SK-N-SH (cell line): Measurements from ENCODE around the gene PIGC. TPM values are rescaled to one million over a fixed set of nuclear protein-coding genes. Genes with fewer than 3 reads are reported as not detected.

Experiments used
- CTCF ChIA-PET: fragments of 300-600, 350-600 bp; formaldehyde crosslinking; extraction: SDS; loops from one replicate; lab custom pipeline; 2021; lab: Yijun Ruan, JAX
- POLR2A ChIA-PET: fragments of 350-600 bp; sonication (Branson Sonifier 250); formaldehyde crosslinking; extraction: SDS; loops from one replicate; lab custom pipeline; 2020; ENCODE audit warnings: antibody characterized with exemption, inconsistent platforms; lab: Yijun Ruan, JAX
- DNase-seq: peaks from one replicate; pipeline ENCODE4 v3.0.0; 2012
- H2AFZ ChIP-seq: fragments of 200-600 bp; sonication (generic); 2 replicates; pipeline ENCODE4 v1.8.1; 2016; ENCODE audit warnings: antibody characterized with exemption, mild to moderate bottlenecking, low read depth
- H3F3A ChIP-seq: fragments of 200-600 bp; sonication (generic); replicated peaks from 2 replicates; pipeline ENCODE3; 2016; ENCODE audit warnings: antibody characterized with exemption, mild to moderate bottlenecking; ENCODE audit not compliant: insufficient read depth
- H3K27ac ChIP-seq, 2 experiments: fragments of 200-500 bp in 1 of 2; fragments of 200-600 bp in 1 of 2; sonication (Bioruptor generic) in 1 of 2; sonication (generic), shearing (Covaris generic) in 1 of 2; 2 replicates each; pipeline versions ENCODE4 v1.5.1 to v1.6.1; 2014 to 2016; ENCODE audit warnings: low read depth in 2 of 2, inconsistent platforms in 1 of 2, low read length in 1 of 2, mild to moderate bottlenecking in 1 of 2, mixed read lengths in 1 of 2
- H3K27me3 ChIP-seq: fragments of 200-600 bp; sonication (generic), shearing (Covaris generic); 2 replicates; pipeline ENCODE4 v1.6.1; 2016; ENCODE audit warnings: mixed run types; ENCODE audit not compliant: insufficient read depth
- H3K36me3 ChIP-seq, 2 experiments: fragments of 200-500 bp in 1 of 2; fragments of 200-600 bp in 1 of 2; sonication (Bioruptor generic) in 1 of 2; sonication (generic) in 1 of 2; replicated peaks in 1 of 2; 2 replicates each; pipeline versions ENCODE3 to v1.5.1; 2014 to 2016; ENCODE audit warnings: low read length in 1 of 2, mild to moderate bottlenecking in 1 of 2; ENCODE audit not compliant: insufficient read depth in 2 of 2, control insufficient read depth in 1 of 2
- H3K4me1 ChIP-seq, 2 experiments: fragments of 200-500 bp in 1 of 2; fragments of 200-600 bp in 1 of 2; sonication (Bioruptor generic) in 1 of 2; sonication (generic), shearing (Covaris generic) in 1 of 2; 2 replicates each; pipeline versions ENCODE4 v1.5.1 to v1.6.1; 2014 to 2016; ENCODE audit warnings: low read depth in 1 of 2, low read length in 1 of 2, mixed run types in 1 of 2; ENCODE audit not compliant: insufficient read depth in 2 of 2, control insufficient read depth in 1 of 2
- H3K4me2 ChIP-seq: fragments of 200-600 bp; sonication (generic), shearing (Covaris generic); 2 replicates; pipeline ENCODE4 v1.6.1; 2017; ENCODE audit warnings: mixed run types
- H3K4me3 ChIP-seq, 2 experiments: fragments of 200-500 bp in 1 of 2; fragments of 200-600 bp in 1 of 2; sonication (Bioruptor generic) in 1 of 2; sonication (generic), shearing (Covaris generic) in 1 of 2; 2 replicates each; pipeline versions ENCODE4 v1.5.1 to v1.8.1; 2014 to 2016; ENCODE audit warnings: low read depth in 2 of 2, inconsistent platforms in 1 of 2, low read length in 1 of 2, mild to moderate bottlenecking in 1 of 2, mixed read lengths in 1 of 2, moderate library complexity in 1 of 2
- H3K79me2 ChIP-seq: fragments of 200-600 bp; sonication (generic); 2 replicates; pipeline ENCODE4 v1.8.1; 2017; ENCODE audit warnings: mild to moderate bottlenecking; ENCODE audit not compliant: insufficient read depth
- H3K9ac ChIP-seq: fragments of 200-600 bp; sonication (generic); 2 replicates; pipeline ENCODE4 v1.6.1; 2017; ENCODE audit warnings: mixed run types
- H3K9me2 ChIP-seq: fragments of 200-600 bp; sonication (generic); 2 replicates; pipeline ENCODE4 v1.6.1; 2017; ENCODE audit warnings: mixed run types
- H3K9me3 ChIP-seq: fragments of 200-600 bp; sonication (generic); 2 replicates; pipeline ENCODE4 v1.6.1; 2017; ENCODE audit warnings: mixed run types, mild to moderate bottlenecking, moderate library complexity
- H4K20me1 ChIP-seq: fragments of 200-600 bp; sonication (generic); 2 replicates; pipeline ENCODE4 v1.6.1; 2017; ENCODE audit warnings: mild to moderate bottlenecking, mixed run types; ENCODE audit not compliant: insufficient read depth
- FOXM1 ChIP-seq: IDR thresholded peaks from 2 replicates; pipeline ENCODE4 v1.4.0; 2012; ENCODE audit warnings: low read depth, mild to moderate bottlenecking
- IRF3 ChIP-seq: fragments of 150-350 bp; IDR thresholded peaks from 2 replicates; pipeline ENCODE4 v1.6.1; 2016; ENCODE audit warnings: mild to moderate bottlenecking, low read depth, low read length
- MEF2A ChIP-seq: IDR thresholded peaks from 2 replicates; pipeline ENCODE4 v1.4.0; 2012; ENCODE audit warnings: low read depth, borderline replicate concordance
- MXI1 ChIP-seq: IDR thresholded peaks from 2 replicates; pipeline ENCODE4 v1.6.1; 2012; ENCODE audit warnings: mild to moderate bottlenecking, low read depth, low read length, improper control_type of control experiment
- NRF1 ChIP-seq: IDR thresholded peaks from 2 replicates; pipeline ENCODE4 v1.6.1; 2012; ENCODE audit warnings: low read depth, mild to moderate bottlenecking, low read length
- PBX3 ChIP-seq: IDR thresholded peaks from 2 replicates; pipeline ENCODE4; 2012
- POLR2AphosphoS5 ChIP-seq: IDR thresholded peaks from 2 replicates; pipeline ENCODE4 v1.6.1; 2012; ENCODE audit warnings: low read depth, low read length
- RAD21 ChIP-seq: IDR thresholded peaks from 2 replicates; pipeline ENCODE4 v1.6.1; 2012; ENCODE audit warnings: mild to moderate bottlenecking, low read length
- RCOR1 ChIP-seq: fragments of 150-350 bp; IDR thresholded peaks from 2 replicates; pipeline ENCODE4 v1.6.1; 2017; ENCODE audit warnings: antibody characterized with exemption, low read length
- RFX5 ChIP-seq: IDR thresholded peaks from 2 replicates; pipeline ENCODE4 v1.6.1; 2012; ENCODE audit warnings: mild to moderate bottlenecking, improper control_type of control experiment, low read length
- RXRA ChIP-seq: IDR thresholded peaks from 2 replicates; pipeline ENCODE4 v1.4.0; 2012; ENCODE audit warnings: low read depth, mild to moderate bottlenecking, borderline replicate concordance
- TAF1 ChIP-seq: IDR thresholded peaks from 2 replicates; pipeline ENCODE4 v1.6.1; 2012; ENCODE audit warnings: low read depth, mild to moderate bottlenecking, low read length, moderate library complexity, borderline replicate concordance
- TCF12 ChIP-seq: IDR thresholded peaks from 2 replicates; pipeline ENCODE4 v1.4.0; 2012
- TEAD4 ChIP-seq: IDR thresholded peaks from 2 replicates; pipeline ENCODE4 v1.4.0; 2012; ENCODE audit warnings: mild to moderate bottlenecking, borderline replicate concordance; ENCODE audit not compliant: insufficient read depth
- YY1 ChIP-seq: IDR thresholded peaks from 2 replicates; pipeline ENCODE4 v1.4.0; 2012; ENCODE audit warnings: low read depth, mild to moderate bottlenecking
- ZBTB33 ChIP-seq: IDR thresholded peaks from 2 replicates; pipeline ENCODE4 v1.4.0; 2012; ENCODE audit warnings: low read depth, borderline replicate concordance
- WGBS: methylation state at CpG from one replicate; pipeline ENCODE4 v1.1.6; 2017; ENCODE audit warnings: low lambda C conversion rate; 5-methylcytosine and 5-hydroxymethylcytosine counted together
- polyA plus RNA-seq, 3 experiments: library from polyadenylated mRNA; depleted of rRNA; stranded (reverse); fragments of >200 nt; gene quantifications; 2 replicates each; pipeline ENCODE4 v1.2.3, GENCODE V29; 2012
- TF ChIP-seq, protein P1 (sequence below): fragments of 150-350 bp; IDR thresholded peaks from 2 replicates; pipeline ENCODE4 v1.6.1; 2017; ENCODE audit warnings: antibody characterized with exemption, low read length, low read depth, borderline replicate concordance

PIGC gene
- polyA plus RNA-seq, 1 of the 3 experiments (the other 2 are of a cell fraction), result 20.6 TPM

- H3K9me2 ChIP-seq, result no peaks in the 10 kb centered on the region
- no peak for DNase-seq
- no peaks in the 10 kb centered on the region for H3K9me3 ChIP-seq
- H3F3A ChIP-seq, result peaks cover 19% of the 10 kb centered on the region
- no peak overlapping the region for H3K9ac ChIP-seq
- H4K20me1 ChIP-seq, result no peaks in the 10 kb centered on the region
- H3K4me1 ChIP-seq, result peaks cover 8 to 26% of the 10 kb centered on the region in 2 experiments
- H3K79me2 ChIP-seq, result no peaks in the 10 kb centered on the region; the same call in 1 of the 2 replicates
- no peaks in the 10 kb centered on the region for H3K27me3 ChIP-seq
- ChIA-PET CTCF (interaction anchor here (0.7 to 3.8 kb wide), 9 partner anchors 15 to 416 kb away, joined by 3 to 42 read pairs (median 8); no protein-coding TSS in a partner anchor), POLR2A (no interaction called here)
- H3K4me3 ChIP-seq, result no peak overlapping the region
- TF ChIP-seq FOXM1 (no peak), NRF1 (no peak), RFX5 (no peak), RCOR1 (no peak), RXRA (no peak), YY1 (no peak), TCF12 (no peak), MXI1 (no peak), TAF1 (no peak), ZBTB33 (no peak), PBX3 (no peak), MEF2A (no peak), IRF3 (no peak), RAD21 (no peak), TEAD4 (no peak), POLR2AphosphoS5 (no peak)
- TF ChIP-seq, protein P1, sequence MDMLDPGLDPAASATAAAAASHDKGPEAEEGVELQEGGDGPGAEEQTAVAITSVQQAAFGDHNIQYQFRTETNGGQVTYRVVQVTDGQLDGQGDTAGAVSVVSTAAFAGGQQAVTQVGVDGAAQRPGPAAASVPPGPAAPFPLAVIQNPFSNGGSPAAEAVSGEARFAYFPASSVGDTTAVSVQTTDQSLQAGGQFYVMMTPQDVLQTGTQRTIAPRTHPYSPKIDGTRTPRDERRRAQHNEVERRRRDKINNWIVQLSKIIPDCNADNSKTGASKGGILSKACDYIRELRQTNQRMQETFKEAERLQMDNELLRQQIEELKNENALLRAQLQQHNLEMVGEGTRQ, result no peak
- H3K27ac ChIP-seq, result no peak overlapping the region; a peak in 1 of 4 replicates
- H3K36me3 ChIP-seq, result peaks cover 0 to 5% of the 10 kb centered on the region in 2 experiments
- no peak overlapping the region for H2AFZ ChIP-seq
- H3K4me2 ChIP-seq, result no peak overlapping the region
- 87% methylated on average over 1 of the region's 1 CpG for WGBS
Measured at GRCh38 chr1:172400722-172401105, 43.2 kb downstream of the PIGC start.
